K562 (cell line): ENCODE data around the gene TRIM38. TPM values are rescaled to one million over a fixed set of nuclear protein-coding genes. Genes with fewer than 3 reads are reported as not detected.

Experiments
- BDP1 ChIP-seq: IDR thresholded peaks from 3 replicates; pipeline ENCODE4 v1.6.1; 2011; ENCODE audit not compliant: insufficient read length, insufficient read depth
- EP400 ChIP-seq: fragments of 450-650 bp; IDR thresholded peaks from 2 replicates; pipeline ENCODE4 v1.6.1; 2017; ENCODE audit warnings: antibody characterized with exemption, mild to moderate bottlenecking, moderate library complexity
- FUS ChIP-seq: fragments of 200-400 bp; formaldehyde crosslinking; optimal IDR thresholded peaks from 2 replicates; pipeline ENCODE3; 2017; ENCODE audit warnings: low read depth, low read length
- GTF2A2 ChIP-seq: IDR thresholded peaks from 2 replicates; pipeline ENCODE4 v1.6.1; 2016; ENCODE audit warnings: mild to moderate bottlenecking, missing genetic modification characterization, missing compliant biosample characterization
- HOMEZ ChIP-seq: fragments of 250-450 bp; sonication (Bioruptor Pico); IDR thresholded peaks from 2 replicates; pipeline ENCODE4 v1.4.0; 2020; ENCODE audit warnings: mild to moderate bottlenecking, moderate library complexity
- ID3 ChIP-seq, 2 experiments: fragments of 250-450 bp in 1 of 2; fragments of 450-650 bp in 1 of 2; sonication (Bioruptor Pico) in 1 of 2; IDR thresholded peaks; 2 replicates each; pipeline versions ENCODE4 v1.6.1 to v1.8.0; 2016 to 2021; ENCODE audit warnings: mild to moderate bottlenecking in 2 of 2, moderate library complexity in 2 of 2, missing compliant biosample characterization in 1 of 2, missing genetic modification characterization in 1 of 2
- KDM4B ChIP-seq, 2 experiments: fragments of 450-650 bp in 1 of 2; sonication (generic) in 1 of 2; IDR thresholded peaks; 2 replicates each; pipeline ENCODE4 v1.6.1; 2016 to 2017; ENCODE audit warnings: borderline replicate concordance in 2 of 2, antibody characterized with exemption in 1 of 2, low read depth in 1 of 2, mild to moderate bottlenecking in 1 of 2
- MAX ChIP-seq: sonication (generic); formaldehyde crosslinking; IDR thresholded peaks from 2 replicates; pipeline ENCODE4 v1.9.0; 2022; ENCODE audit warnings: mild to moderate bottlenecking, missing genetic modification reagents
- NFYB ChIP-seq: IDR thresholded peaks from 2 replicates; pipeline ENCODE4 v1.6.1; 2011; ENCODE audit warnings: mild to moderate bottlenecking, moderate library complexity; ENCODE audit not compliant: insufficient read length; ENCODE audit errors: extremely low read depth
- PPARD ChIP-seq: fragments of 250-450 bp; sonication (Bioruptor Pico); IDR thresholded peaks from 2 replicates; pipeline ENCODE4 v1.8.0; 2022; ENCODE audit warnings: inconsistent platforms, mild to moderate bottlenecking, moderate library complexity
- SREBF2 ChIP-seq: sonication (generic); formaldehyde crosslinking; IDR thresholded peaks from 2 replicates; pipeline ENCODE4 v1.4.0; 2020; ENCODE audit warnings: mild to moderate bottlenecking, missing genetic modification reagents
- SRSF1 ChIP-seq: fragments of 200-400 bp; formaldehyde crosslinking; IDR thresholded peaks from 2 replicates; pipeline ENCODE4 v1.6.1; 2017; ENCODE audit warnings: mild to moderate bottlenecking, low read depth, low read length, moderate library complexity
- TAF9B ChIP-seq: fragments of 450-650 bp; IDR thresholded peaks from 2 replicates; pipeline ENCODE4 v1.6.1; 2018; ENCODE audit warnings: mild to moderate bottlenecking; ENCODE audit not compliant: partially characterized antibody
- TFAP4 ChIP-seq: sonication (generic); formaldehyde crosslinking; IDR thresholded peaks from 2 replicates; pipeline ENCODE4 v1.8.0; 2022; ENCODE audit warnings: missing genetic modification reagents, mild to moderate bottlenecking, moderate library complexity, borderline replicate concordance
- XRCC5 ChIP-seq: fragments of 200-400 bp; formaldehyde crosslinking; IDR thresholded peaks from 2 replicates; pipeline ENCODE4 v1.6.1; 2017; ENCODE audit warnings: low read depth, mild to moderate bottlenecking, low read length
- ZBTB8A ChIP-seq: fragments of 450-650 bp; IDR thresholded peaks from 2 replicates; pipeline ENCODE4 v1.6.1; 2018; ENCODE audit warnings: mild to moderate bottlenecking, moderate library complexity; ENCODE audit not compliant: partially characterized antibody
- ZHX1 ChIP-seq: fragments of 150-350 bp; conservative IDR thresholded peaks from 2 replicates; pipeline ENCODE4 v1.6.1; 2014; ENCODE audit warnings: low read length
- ZNF354B ChIP-seq: fragments of 250-450 bp; sonication (Bioruptor Pico); IDR thresholded peaks from 2 replicates; pipeline ENCODE4 v1.4.0; 2020
- ZNF583 ChIP-seq: fragments of 250-450 bp; sonication (Bioruptor Pico); IDR thresholded peaks from 2 replicates; pipeline ENCODE4 v1.4.0; 2020
- ZNF584 ChIP-seq: fragments of 200-800 bp; sonication (Bioruptor generic); IDR thresholded peaks from 2 replicates; pipeline ENCODE4 v1.6.1; 2016; ENCODE audit warnings: low read depth, mild to moderate bottlenecking, missing genetic modification characterization, missing compliant biosample characterization
- ZNF668 ChIP-seq: fragments of 250-450 bp; sonication (Bioruptor Pico); IDR thresholded peaks from 2 replicates; pipeline ENCODE4 v1.8.0; 2022; ENCODE audit warnings: mild to moderate bottlenecking, inconsistent platforms
- polyA plus RNA-seq, 8 experiments: library from polyadenylated mRNA; depleted of rRNA in 4 of 8; stranded (reverse) in 5 of 8; unstranded in 3 of 8; fragments of >200 nt; fragmentation: Nextera tagmentation in 2 of 8; fragmentation: Illumina TruSeq in 1 of 8; extraction: Ambion mirVana in 2 of 8; extraction: Trizol in 1 of 8; gene quantifications; 2 replicates each; pipeline versions ENCODE4 v1.2.1 to v1.2.3, GENCODE V29; 2011 to 2014; ENCODE audit warnings: inconsistent platforms in 1 of 8, missing spikeins in 1 of 8
- total RNA-seq, 7 experiments: library from RNA; depleted of rRNA in 6 of 7; stranded (reverse); fragments of >200 nt in 6 of 7; fragmentation: Illumina TruSeq in 2 of 7; extraction: Trizol in 2 of 7; gene quantifications; 2 replicates each; pipeline versions ENCODE4 v1.2.1 to v1.2.3, GENCODE V29; 2011 to 2021; ENCODE audit warnings: low replicate concordance in 1 of 7

The TRIM38 gene
- total and polyA plus RNA-seq, 9 of the 15 experiments (the other 6 are each of a cell fraction or from before 2014, with no cell fraction given): 1.7 to 6.7 (median 6.3) TPM

GRCh38 chr6:26031595-26032339 is 69.2 kb downstream of the TRIM38 start (continued):
- peak; percentile 99 for TF ChIP-seq TFAP4
- TF ChIP-seq ZNF584 (CRISPR knock-in tag): 0 out of 2 replicates have a peak, but pooled peaks have one; percentile 11
- TF ChIP-seq MAX (CRISPR knock-in tag): peak; percentile 71
- peak; percentile 100 for TF ChIP-seq NFYB
- peak; percentile 93 for TF ChIP-seq FUS
- TF ChIP-seq ZNF583 (CRISPR knock-in tag): 0 out of 2 replicates have a peak, but pooled peaks have one; percentile 62
- TF ChIP-seq TAF9B: peak; percentile 90
- no peak for TF ChIP-seq BDP1
- TF ChIP-seq ZBTB8A: no peak
- no peak for TF ChIP-seq HOMEZ (CRISPR knock-in tag)
- no peak for TF ChIP-seq ID3 (CRISPR knock-in tag; IDR thresholded peaks at IDR 0.05)
- TF ChIP-seq ID3 (tag; IDR thresholded peaks at IDR 0.05): peak; percentile 88
- 0 out of 2 replicates have a peak, but pooled peaks have one; percentile 10 for TF ChIP-seq ZNF668
- TF ChIP-seq XRCC5: 0 out of 2 replicates have a peak, but pooled peaks have one; percentile 56
- TF ChIP-seq PPARD (CRISPR knock-in tag): no peak
- TF ChIP-seq ZHX1: 0 out of 2 replicates have a peak, but pooled peaks have one; percentile 59
- TF ChIP-seq ZNF354B (CRISPR knock-in tag): no peak
- TF ChIP-seq SRSF1: peak; percentile 98
- TF ChIP-seq KDM4B (IDR thresholded peaks at IDR 0.05; ENCODE audit: borderline replicate concordance in 2 of 2, low read depth in 1 of 2): peak in 1 of 2 experiments; percentile 88; a peak in 1 of 4 replicates
- TF ChIP-seq GTF2A2 (tag): peak; percentile 80
- peak; percentile 90 for TF ChIP-seq EP400
- TF ChIP-seq SREBF2 (CRISPR knock-in tag): 0 out of 2 replicates have a peak, but pooled peaks have one; percentile 62
